ENCODE results near the gene ZDHHC17.
"Not testable (repeated sequence)": the region's sequence is repeated elsewhere in the genome, so short reads cannot be mapped to it uniquely, and the experiment has no call there.

Gene ZDHHC17

GRCh38 chr12:76765598-76765997, 1.7 kb downstream of the ZDHHC17 start:
- ChIA-PET POLR2A (no interaction called here), CTCF (interaction anchor here (1.1 to 4.9 kb wide), 5 partner anchors 9 to 144 kb away, joined by 3 to 21 read pairs (median 3); no protein-coding TSS in a partner anchor)
- peaks cover 7 to 29% (median 22%) of the 10 kb centered on the region in 4 experiments for H3K4me1 ChIP-seq (ENCODE audit: control extremely low read depth in 1 of 4, control insufficient read depth in 4 of 4, insufficient read depth in 4 of 4, low read length in 3 of 4)
- H3K4me3 ChIP-seq (ENCODE audit: control insufficient read depth in 1 of 7, extremely low read depth in 1 of 7, insufficient read depth in 4 of 7, low read depth in 2 of 7, low read length in 6 of 7), result peak overlapping the region in 2 of 7 experiments; percentile 85 to 91
- DNase-seq, result no peak
- H3K36me3 ChIP-seq (ENCODE audit: control insufficient read depth in 4 of 4, insufficient read depth in 4 of 4, low read length in 3 of 4), result no peaks in the 10 kb centered on the region
- no peak overlapping the region for H3K27ac ChIP-seq (ENCODE audit: insufficient read depth in 1 of 2, low read depth in 1 of 2, low read length in 2 of 2, poor library complexity in 1 of 2, severe bottlenecking in 2 of 2)
- no peaks in the 10 kb centered on the region for H3K9me3 ChIP-seq (ENCODE audit: control extremely low read depth in 1 of 5, control insufficient read depth in 4 of 5, insufficient read depth in 2 of 5, low read depth in 1 of 5, low read length in 4 of 5)
- no peaks in the 10 kb centered on the region for H3K27me3 ChIP-seq (replicated peaks in 2 of 5; ENCODE audit: control insufficient read depth in 4 of 5, insufficient read depth in 5 of 5, low read length in 4 of 5)
- 71% methylated on average over 1 of the region's 6 CpGs for WGBS (ENCODE audit: insufficient coverage)

GRCh38 chr12:76766161-76766560, 2.2 kb downstream of the ZDHHC17 start:
- no peak for DNase-seq
- Histone ChIP-seq H3K36me3 (ENCODE audit: control insufficient read depth in 4 of 4, insufficient read depth in 4 of 4, low read length in 3 of 4) (no peaks in the 10 kb centered on the region), H3K9me3 (ENCODE audit: control extremely low read depth in 1 of 5, control insufficient read depth in 4 of 5, insufficient read depth in 2 of 5, low read depth in 1 of 5, low read length in 4 of 5) (no peaks in the 10 kb centered on the region), H3K27ac (ENCODE audit: insufficient read depth in 1 of 2, low read depth in 1 of 2, low read length in 2 of 2, poor library complexity in 1 of 2, severe bottlenecking in 2 of 2) (no peak overlapping the region), H3K4me3 (ENCODE audit: control insufficient read depth in 1 of 7, extremely low read depth in 1 of 7, insufficient read depth in 4 of 7, low read depth in 2 of 7, low read length in 6 of 7) (no peak overlapping the region), H3K27me3 (replicated peaks in 2 of 5; ENCODE audit: control insufficient read depth in 4 of 5, insufficient read depth in 5 of 5, low read length in 4 of 5) (no peaks in the 10 kb centered on the region), H3K4me1 (ENCODE audit: control extremely low read depth in 1 of 4, control insufficient read depth in 4 of 4, insufficient read depth in 4 of 4, low read length in 3 of 4) (peaks cover 7 to 29% (median 22%) of the 10 kb centered on the region in 4 experiments)
- CTCF ChIA-PET, result interaction anchor here (1.1 to 4.9 kb wide), 4 partner anchors 11 to 143 kb away, joined by 3 to 21 read pairs (median 4); no protein-coding TSS in a partner anchor
- no CpG with 5 or more reads among the region's 4 CpGs for WGBS (ENCODE audit: insufficient coverage)
- POLR2A ChIA-PET, result no interaction called here

- no peak overlapping the region for H3K4me3 ChIP-seq (ENCODE audit: control insufficient read depth in 1 of 7, extremely low read depth in 1 of 7, insufficient read depth in 4 of 7, low read depth in 2 of 7, low read length in 6 of 7)
- ChIA-PET POLR2A (no interaction called here), CTCF (interaction anchor here (0.8 to 4.9 kb wide), 6 partner anchors 8 to 22 kb away, joined by 3 to 21 read pairs (median 4); no protein-coding TSS in a partner anchor)
- H3K36me3 ChIP-seq (ENCODE audit: control insufficient read depth in 4 of 4, insufficient read depth in 4 of 4, low read length in 3 of 4), result peaks cover 0 to 3% (median 0%) of the 10 kb centered on the region in 4 experiments
- H3K27ac ChIP-seq (ENCODE audit: insufficient read depth in 1 of 2, low read depth in 1 of 2, low read length in 2 of 2, poor library complexity in 1 of 2, severe bottlenecking in 2 of 2), result no peak overlapping the region
- H3K4me1 ChIP-seq (ENCODE audit: control extremely low read depth in 1 of 4, control insufficient read depth in 4 of 4, insufficient read depth in 4 of 4, low read length in 3 of 4), result peaks cover 7 to 29% (median 22%) of the 10 kb centered on the region in 4 experiments
- H3K27me3 ChIP-seq (replicated peaks in 2 of 5; ENCODE audit: control insufficient read depth in 4 of 5, insufficient read depth in 5 of 5, low read length in 4 of 5), result no peaks in the 10 kb centered on the region
- 83% methylated on average over 1 of the region's 3 CpGs for WGBS (ENCODE audit: insufficient coverage)
- H3K9me3 ChIP-seq (ENCODE audit: control extremely low read depth in 1 of 5, control insufficient read depth in 4 of 5, insufficient read depth in 2 of 5, low read depth in 1 of 5, low read length in 4 of 5), result no peaks in the 10 kb centered on the region
- DNase-seq, result peak in 2 of 3 donors; percentile 52 to 57
These were observed 4.7 kb downstream of the ZDHHC17 start for GRCh38 chr12:76768576-76768975.

DNA sequence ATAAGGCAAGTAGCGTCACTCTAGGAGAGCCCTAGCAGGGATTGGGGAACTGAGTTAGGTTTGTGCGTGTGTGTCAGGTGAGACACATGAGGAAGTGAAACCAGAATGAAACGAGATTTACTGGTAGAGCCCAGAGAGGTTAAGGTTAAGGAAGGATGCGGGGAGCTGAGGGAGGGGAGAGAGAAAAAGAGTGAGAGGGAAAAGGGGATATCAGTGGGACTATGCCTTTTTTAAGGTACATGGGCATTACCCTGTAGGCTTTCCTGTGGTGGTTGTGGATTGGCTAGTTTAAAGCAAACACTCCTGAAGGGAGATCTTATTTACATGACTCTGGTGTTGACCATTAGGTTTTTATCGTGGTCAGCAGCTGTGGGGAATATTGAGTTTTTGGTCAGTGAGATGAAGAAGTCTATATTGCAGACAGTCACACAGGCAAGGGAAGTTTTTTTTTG, 13.9 kb downstream of the ZDHHC17 start:
- peak; percentile 19 to 68 (median 52) for DNase-seq
- ChIA-PET CTCF (interaction anchor here (0.7 to 2.1 kb wide), 4 partner anchors 9 to 13 kb away, joined by 3 to 13 read pairs (median 6); no protein-coding TSS in a partner anchor), POLR2A (no interaction called here)
- Histone ChIP-seq H3K27me3 (replicated peaks in 2 of 5; ENCODE audit: control insufficient read depth in 4 of 5, insufficient read depth in 5 of 5, low read length in 4 of 5) (no peaks in the 10 kb centered on the region), H3K9me3 (ENCODE audit: control extremely low read depth in 1 of 5, control insufficient read depth in 4 of 5, insufficient read depth in 2 of 5, low read depth in 1 of 5, low read length in 4 of 5) (peaks cover 0 to 1% (median 0%) of the 10 kb centered on the region in 5 experiments), H3K27ac (ENCODE audit: insufficient read depth in 1 of 2, low read depth in 1 of 2, low read length in 2 of 2, poor library complexity in 1 of 2, severe bottlenecking in 2 of 2) (no peak overlapping the region), H3K4me1 (ENCODE audit: control extremely low read depth in 1 of 4, control insufficient read depth in 4 of 4, insufficient read depth in 4 of 4, low read length in 3 of 4) (peaks cover 5 to 20% (median 12%) of the 10 kb centered on the region in 4 experiments), H3K4me3 (ENCODE audit: control insufficient read depth in 1 of 7, extremely low read depth in 1 of 7, insufficient read depth in 4 of 7, low read depth in 2 of 7, low read length in 6 of 7) (peak overlapping the region in 1 of 7 experiments; percentile 6), H3K36me3 (ENCODE audit: control insufficient read depth in 4 of 4, insufficient read depth in 4 of 4, low read length in 3 of 4) (peaks cover 0 to 2% (median under 1%) of the 10 kb centered on the region in 4 experiments)
- 62% methylated on average over 4 of the region's 5 CpGs for WGBS (ENCODE audit: insufficient coverage)

DNA sequence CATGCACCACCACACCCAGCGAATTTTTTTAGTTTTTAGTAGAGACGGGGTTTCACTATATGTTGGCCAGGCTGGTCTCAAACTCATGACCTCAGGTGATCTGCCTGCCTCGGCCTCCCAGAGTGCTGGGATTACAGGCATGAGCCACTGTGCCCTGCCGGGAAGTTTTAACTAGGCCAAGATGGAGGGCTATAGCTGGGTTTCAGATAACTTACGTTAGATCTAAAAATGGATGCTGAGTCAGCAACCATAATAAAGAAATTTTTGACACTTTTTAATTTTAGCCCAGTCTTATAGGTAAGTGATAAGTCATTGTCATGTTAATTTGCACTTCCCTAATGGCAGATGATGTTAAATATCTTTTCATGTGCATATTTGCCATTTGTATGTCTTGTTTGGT, 14.4 kb downstream of the ZDHHC17 start:
- 100% methylated on average over 3 of the region's 5 CpGs for WGBS (ENCODE audit: insufficient coverage)
- ChIA-PET POLR2A (no interaction called here), CTCF (interaction anchor here (1.2 to 2.1 kb wide), 3 partner anchors 9 to 12 kb away, joined by 4 to 13 read pairs (median 7); no protein-coding TSS in a partner anchor)
- no peak overlapping the region for H3K27ac ChIP-seq (ENCODE audit: insufficient read depth in 1 of 2, low read depth in 1 of 2, low read length in 2 of 2, poor library complexity in 1 of 2, severe bottlenecking in 2 of 2)
- H3K36me3 ChIP-seq (ENCODE audit: control insufficient read depth in 4 of 4, insufficient read depth in 4 of 4, low read length in 3 of 4), result peaks cover 0 to 4% (median 0%) of the 10 kb centered on the region in 4 experiments
- no peaks in the 10 kb centered on the region for H3K27me3 ChIP-seq (replicated peaks in 2 of 5; ENCODE audit: control insufficient read depth in 4 of 5, insufficient read depth in 5 of 5, low read length in 4 of 5)
- H3K9me3 ChIP-seq (ENCODE audit: control extremely low read depth in 1 of 5, control insufficient read depth in 4 of 5, insufficient read depth in 2 of 5, low read depth in 1 of 5, low read length in 4 of 5), result peaks cover 0 to 5% (median 2%) of the 10 kb centered on the region in 5 experiments
- DNase-seq, result no peak
- peaks cover 5 to 20% (median 13%) of the 10 kb centered on the region in 4 experiments for H3K4me1 ChIP-seq (ENCODE audit: control extremely low read depth in 1 of 4, control insufficient read depth in 4 of 4, insufficient read depth in 4 of 4, low read length in 3 of 4)
- no peak overlapping the region for H3K4me3 ChIP-seq (ENCODE audit: control insufficient read depth in 1 of 7, extremely low read depth in 1 of 7, insufficient read depth in 4 of 7, low read depth in 2 of 7, low read length in 6 of 7)

GRCh38 chr12:76779310-76779709, 15.4 kb downstream of the ZDHHC17 start:
- CTCF ChIA-PET, result interaction anchor here (0.7 to 2.0 kb wide), 3 partner anchors 10 to 157 kb away, joined by 3 to 7 read pairs (median 3); no protein-coding TSS in a partner anchor
- POLR2A ChIA-PET; H3K27me3 ChIP-seq (replicated peaks in 2 of 5; ENCODE audit: control insufficient read depth in 4 of 5, insufficient read depth in 5 of 5, low read length in 4 of 5); H3K36me3 ChIP-seq (ENCODE audit: control insufficient read depth in 4 of 4, insufficient read depth in 4 of 4, low read length in 3 of 4); H3K27ac ChIP-seq (ENCODE audit: insufficient read depth in 1 of 2, low read depth in 1 of 2, low read length in 2 of 2, poor library complexity in 1 of 2, severe bottlenecking in 2 of 2); H3K4me3 ChIP-seq (ENCODE audit: control insufficient read depth in 1 of 7, extremely low read depth in 1 of 7, insufficient read depth in 4 of 7, low read depth in 2 of 7, low read length in 6 of 7); H3K9me3 ChIP-seq (ENCODE audit: control extremely low read depth in 1 of 5, control insufficient read depth in 4 of 5, insufficient read depth in 2 of 5, low read depth in 1 of 5, low read length in 4 of 5); DNase-seq: not testable (repeated sequence)
- 100% methylated on average over 3 of the region's 5 CpGs for WGBS (ENCODE audit: insufficient coverage)
- H3K4me1 ChIP-seq (ENCODE audit: control extremely low read depth in 1 of 4, control insufficient read depth in 4 of 4, insufficient read depth in 4 of 4, low read length in 3 of 4), result peaks cover 5 to 20% (median 13%) of the 10 kb centered on the region in 4 experiments

- H3K9me3 ChIP-seq (ENCODE audit: control extremely low read depth in 1 of 5, control insufficient read depth in 4 of 5, insufficient read depth in 2 of 5, low read depth in 1 of 5, low read length in 4 of 5), result peaks cover 0 to 8% (median 3%) of the 10 kb centered on the region in 5 experiments
- DNase-seq, result peak in 1 of 3 donors; percentile 27
- H3K27ac ChIP-seq (ENCODE audit: insufficient read depth in 1 of 2, low read depth in 1 of 2, low read length in 2 of 2, poor library complexity in 1 of 2, severe bottlenecking in 2 of 2), result no peak overlapping the region
- ChIA-PET CTCF (interaction anchor here (1.0 to 1.3 kb wide), 2 partner anchors 9 to 11 kb away, joined by 4 to 6 read pairs; no protein-coding TSS in a partner anchor), POLR2A (no interaction called here)
- no peaks in the 10 kb centered on the region for H3K27me3 ChIP-seq (replicated peaks in 2 of 5; ENCODE audit: control insufficient read depth in 4 of 5, insufficient read depth in 5 of 5, low read length in 4 of 5)
- peaks cover 0 to 5% (median 0%) of the 10 kb centered on the region in 4 experiments for H3K36me3 ChIP-seq (ENCODE audit: control insufficient read depth in 4 of 4, insufficient read depth in 4 of 4, low read length in 3 of 4)
- H3K4me3 ChIP-seq (ENCODE audit: control insufficient read depth in 1 of 7, extremely low read depth in 1 of 7, insufficient read depth in 4 of 7, low read depth in 2 of 7, low read length in 6 of 7), result no peak overlapping the region
- peaks cover 5 to 20% (median 13%) of the 10 kb centered on the region in 4 experiments for H3K4me1 ChIP-seq (ENCODE audit: control extremely low read depth in 1 of 4, control insufficient read depth in 4 of 4, insufficient read depth in 4 of 4, low read length in 3 of 4)
- WGBS (ENCODE audit: insufficient coverage), result 100% methylated on average over 2 of the region's 3 CpGs
These were observed 17.4 kb downstream of the ZDHHC17 start for GRCh38 chr12:76781321-76781720.

All from common myeloid progenitor, CD34-positive (primary cell).